ENCODE measurements around the gene DRD3.

DRD3 gene

GRCh38 chr3:114132500-114132899 is 46.4 kb downstream of the DRD3 start:
- H3K9me3 ChIP-seq (ENCODE audit: insufficient read depth, low read depth, low read length): no peaks in the 10 kb centered on the region
- no peak overlapping the region for H2AFZ ChIP-seq (ENCODE audit: insufficient read depth, low read length, poor library complexity)
- H3K36me3 ChIP-seq (ENCODE audit: control insufficient read depth in 1 of 2, insufficient read depth in 2 of 2, low read length in 2 of 2): no peaks in the 10 kb centered on the region
- no peak overlapping the region for H3K23ac ChIP-seq (ENCODE audit: low read length)
- no peak overlapping the region for H3K27ac ChIP-seq (ENCODE audit: low read depth, low read length)
- H4K91ac ChIP-seq (ENCODE audit: low read depth, low read length): no peak overlapping the region
- no peak overlapping the region for H4K12ac ChIP-seq (ENCODE audit: low read depth, low read length)
- H3K79me2 ChIP-seq (ENCODE audit: control insufficient read depth, insufficient read depth, low read length, poor library complexity): no peaks in the 10 kb centered on the region
- no peak overlapping the region for H3K14ac ChIP-seq (ENCODE audit: low read length)
- no peak overlapping the region for H2BK5ac ChIP-seq (ENCODE audit: low read depth, low read length, poor library complexity)
- H3K18ac ChIP-seq (ENCODE audit: low read length): no peak overlapping the region
- H3K27me3 ChIP-seq (ENCODE audit: insufficient read depth, low read length): no peaks in the 10 kb centered on the region
- no peak overlapping the region for H4K8ac ChIP-seq (ENCODE audit: low read depth, low read length)
- no peak overlapping the region for H3K9ac ChIP-seq (ENCODE audit: low read length)
- no peak for DNase-seq
- WGBS (ENCODE audit: extremely low coverage, insufficient coverage, insufficient read length): no CpG with 5 or more reads among the region's 3 CpGs
- H2AK5ac ChIP-seq (ENCODE audit: low read length): no peak overlapping the region
- peaks cover 0 to 4% of the 10 kb centered on the region in 2 experiments for H3K4me1 ChIP-seq (ENCODE audit: control insufficient read depth in 1 of 2, insufficient read depth in 2 of 2, low read length in 2 of 2)
- no peak overlapping the region for H3K4me2 ChIP-seq (ENCODE audit: low read length)
- H2BK12ac ChIP-seq (ENCODE audit: low read length): no peak overlapping the region
- no peak overlapping the region for H3K4ac ChIP-seq (ENCODE audit: low read depth, low read length)
- H3K4me3 ChIP-seq (ENCODE audit: low read depth, low read length): no peak overlapping the region
- H2BK120ac ChIP-seq (ENCODE audit: insufficient read depth, low read length, poor library complexity): no peak overlapping the region
- no peaks in the 10 kb centered on the region for H3K79me1 ChIP-seq (ENCODE audit: low read length)

DNA sequence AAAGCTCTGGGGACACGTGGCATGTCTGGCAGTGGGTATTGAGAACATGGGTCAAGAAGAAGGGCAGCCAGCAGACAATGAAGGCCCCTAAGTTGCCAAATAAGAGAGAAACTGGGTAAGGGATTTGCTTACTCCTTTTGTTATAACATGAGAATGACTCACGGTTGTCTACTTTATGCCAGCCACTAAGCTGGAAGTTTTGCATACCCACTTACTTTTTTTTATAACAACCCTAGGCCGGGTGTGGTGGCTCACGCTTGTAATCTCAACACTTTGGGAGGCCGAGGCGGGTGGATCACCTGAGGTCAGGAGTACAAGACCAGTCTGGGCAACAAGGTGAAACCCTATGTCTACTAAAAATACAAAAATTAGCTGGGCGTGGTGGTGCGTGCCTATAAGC is 50.0 kb downstream of the DRD3 start:
- Histone ChIP-seq H3K27ac (ENCODE audit: low read depth, low read length) (no peak overlapping the region), H3K9me3 (ENCODE audit: insufficient read depth, low read depth, low read length) (no peaks in the 10 kb centered on the region), H2AK5ac (ENCODE audit: low read length) (no peak overlapping the region), H2BK12ac (ENCODE audit: low read length) (no peak overlapping the region), H3K79me2 (ENCODE audit: control insufficient read depth, insufficient read depth, low read length, poor library complexity) (no peaks in the 10 kb centered on the region), H3K4me1 (ENCODE audit: control insufficient read depth in 1 of 2, insufficient read depth in 2 of 2, low read length in 2 of 2) (peaks cover 0 to 4% of the 10 kb centered on the region in 2 experiments), H2BK5ac (ENCODE audit: low read depth, low read length, poor library complexity) (no peak overlapping the region), H3K4ac (ENCODE audit: low read depth, low read length) (no peak overlapping the region), H3K14ac (ENCODE audit: low read length) (no peak overlapping the region), H2AFZ (ENCODE audit: insufficient read depth, low read length, poor library complexity) (no peak overlapping the region), H3K4me3 (ENCODE audit: low read depth, low read length) (no peak overlapping the region), H3K27me3 (ENCODE audit: insufficient read depth, low read length) (no peaks in the 10 kb centered on the region), H3K9ac (ENCODE audit: low read length) (no peak overlapping the region), H3K36me3 (ENCODE audit: control insufficient read depth in 1 of 2, insufficient read depth in 2 of 2, low read length in 2 of 2) (no peaks in the 10 kb centered on the region), H3K23ac (ENCODE audit: low read length) (no peak overlapping the region), H3K79me1 (ENCODE audit: low read length) (no peaks in the 10 kb centered on the region), H4K91ac (ENCODE audit: low read depth, low read length) (no peak overlapping the region), H4K8ac (ENCODE audit: low read depth, low read length) (no peak overlapping the region), H3K18ac (ENCODE audit: low read length) (no peak overlapping the region), H4K12ac (ENCODE audit: low read depth, low read length) (no peak overlapping the region), H2BK120ac (ENCODE audit: insufficient read depth, low read length, poor library complexity) (no peak overlapping the region), H3K4me2 (ENCODE audit: low read length) (no peak overlapping the region)
- no CpG with 5 or more reads among the region's 8 CpGs for WGBS (ENCODE audit: extremely low coverage, insufficient coverage, insufficient read length)
- peak; percentile 57 to 75 for DNase-seq

DNA sequence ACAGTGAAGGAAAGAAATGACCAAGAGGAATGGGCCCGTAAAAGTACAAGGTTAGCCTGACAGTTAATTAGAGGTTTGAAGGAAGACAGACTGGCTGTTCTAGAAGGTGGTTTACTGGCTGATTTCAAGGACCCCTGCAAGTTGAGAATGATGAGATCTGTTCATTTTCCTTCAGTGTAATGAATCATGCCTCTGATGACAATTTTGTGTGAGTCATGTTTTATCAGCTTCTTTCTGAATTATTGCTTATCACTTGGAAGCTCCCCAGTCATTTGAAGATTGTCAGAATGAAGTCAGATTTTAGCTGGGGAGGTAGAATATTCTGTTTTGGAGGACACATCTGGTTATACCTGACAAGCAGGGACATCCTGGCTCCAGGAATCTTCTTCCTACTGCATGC is 50.6 kb downstream of the DRD3 start:
- Histone ChIP-seq H3K27me3 (ENCODE audit: insufficient read depth, low read length) (no peaks in the 10 kb centered on the region), H2BK120ac (ENCODE audit: insufficient read depth, low read length, poor library complexity) (no peak overlapping the region), H4K8ac (ENCODE audit: low read depth, low read length) (no peak overlapping the region), H2BK12ac (ENCODE audit: low read length) (no peak overlapping the region), H4K91ac (ENCODE audit: low read depth, low read length) (no peak overlapping the region), H3K23ac (ENCODE audit: low read length) (no peak overlapping the region), H3K79me1 (ENCODE audit: low read length) (no peaks in the 10 kb centered on the region), H3K18ac (ENCODE audit: low read length) (no peak overlapping the region), H3K4me1 (ENCODE audit: control insufficient read depth in 1 of 2, insufficient read depth in 2 of 2, low read length in 2 of 2) (peaks cover 0 to 4% of the 10 kb centered on the region in 2 experiments), H3K4me3 (ENCODE audit: low read depth, low read length) (no peak overlapping the region), H3K4me2 (ENCODE audit: low read length) (no peak overlapping the region), H2BK5ac (ENCODE audit: low read depth, low read length, poor library complexity) (no peak overlapping the region), H3K79me2 (ENCODE audit: control insufficient read depth, insufficient read depth, low read length, poor library complexity) (no peaks in the 10 kb centered on the region), H3K4ac (ENCODE audit: low read depth, low read length) (no peak overlapping the region), H3K27ac (ENCODE audit: low read depth, low read length) (no peak overlapping the region), H3K14ac (ENCODE audit: low read length) (no peak overlapping the region), H2AFZ (ENCODE audit: insufficient read depth, low read length, poor library complexity) (no peak overlapping the region), H3K9ac (ENCODE audit: low read length) (no peak overlapping the region), H3K9me3 (ENCODE audit: insufficient read depth, low read depth, low read length) (no peaks in the 10 kb centered on the region), H3K36me3 (ENCODE audit: control insufficient read depth in 1 of 2, insufficient read depth in 2 of 2, low read length in 2 of 2) (no peaks in the 10 kb centered on the region), H4K12ac (ENCODE audit: low read depth, low read length) (no peak overlapping the region), H2AK5ac (ENCODE audit: low read length) (no peak overlapping the region)
- DNase-seq: peak; percentile 45 to 88
- no CpG with 5 or more reads among the region's 1 CpG for WGBS (ENCODE audit: extremely low coverage, insufficient coverage, insufficient read length)

DNA sequence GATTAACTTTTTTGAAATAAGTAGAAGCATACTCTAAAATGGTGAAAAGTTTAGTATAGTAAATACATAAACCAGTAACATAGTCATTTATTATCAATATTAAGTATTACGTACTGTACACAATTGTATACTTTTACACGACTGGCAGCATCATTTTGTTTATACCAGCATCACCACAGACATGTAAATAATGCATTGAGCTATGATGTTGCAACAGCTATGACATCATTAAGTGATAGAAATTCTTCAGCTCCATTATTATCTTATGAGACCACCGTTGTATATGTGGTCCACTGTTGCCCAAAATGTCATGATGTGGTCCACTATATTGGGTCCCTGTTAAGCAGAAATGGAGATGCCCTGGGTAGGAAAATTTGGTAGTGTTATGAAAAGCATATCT is 51.3 kb downstream of the DRD3 start:
- Histone ChIP-seq H3K79me2 (ENCODE audit: control insufficient read depth, insufficient read depth, low read length, poor library complexity) (no peaks in the 10 kb centered on the region), H3K14ac (ENCODE audit: low read length) (no peak overlapping the region), H3K4me2 (ENCODE audit: low read length) (no peak overlapping the region), H3K4me3 (ENCODE audit: low read depth, low read length) (no peak overlapping the region), H3K27ac (ENCODE audit: low read depth, low read length) (no peak overlapping the region), H3K79me1 (ENCODE audit: low read length) (no peaks in the 10 kb centered on the region), H2BK5ac (ENCODE audit: low read depth, low read length, poor library complexity) (no peak overlapping the region), H3K4ac (ENCODE audit: low read depth, low read length) (no peak overlapping the region), H3K27me3 (ENCODE audit: insufficient read depth, low read length) (no peaks in the 10 kb centered on the region), H3K23ac (ENCODE audit: low read length) (no peak overlapping the region), H3K36me3 (ENCODE audit: control insufficient read depth in 1 of 2, insufficient read depth in 2 of 2, low read length in 2 of 2) (no peaks in the 10 kb centered on the region), H2AK5ac (ENCODE audit: low read length) (no peak overlapping the region), H4K91ac (ENCODE audit: low read depth, low read length) (no peak overlapping the region), H2AFZ (ENCODE audit: insufficient read depth, low read length, poor library complexity) (no peak overlapping the region), H2BK120ac (ENCODE audit: insufficient read depth, low read length, poor library complexity) (no peak overlapping the region), H3K18ac (ENCODE audit: low read length) (no peak overlapping the region), H2BK12ac (ENCODE audit: low read length) (no peak overlapping the region), H4K8ac (ENCODE audit: low read depth, low read length) (no peak overlapping the region), H3K9me3 (ENCODE audit: insufficient read depth, low read depth, low read length) (no peaks in the 10 kb centered on the region), H4K12ac (ENCODE audit: low read depth, low read length) (no peak overlapping the region), H3K9ac (ENCODE audit: low read length) (no peak overlapping the region), H3K4me1 (ENCODE audit: control insufficient read depth in 1 of 2, insufficient read depth in 2 of 2, low read length in 2 of 2) (peaks cover 0 to 4% of the 10 kb centered on the region in 2 experiments)
- DNase-seq: peak; percentile 21 to 90
- no CpG with 5 or more reads among the region's 3 CpGs for WGBS (ENCODE audit: extremely low coverage, insufficient coverage, insufficient read length)
